Measurements from ENCODE around the gene ZNF879. TPM values are rescaled to one million over a fixed set of nuclear protein-coding genes. Genes with fewer than 3 reads are reported as not detected.

The ZNF879 gene
- total and polyA plus RNA-seq, 2 of the 13 experiments (the other 11 are each of a cell fraction or from before 2014, with no cell fraction given): 0.83 to 2.8 TPM

GRCh38 chr5:178984145-178985072 lies 39.2 kb upstream of the ZNF879 start:
- Histone ChIP-seq H4K20me1 (ENCODE audit: insufficient read depth, low read length) (no peaks in the 10 kb centered on the region), H3K27ac (ENCODE audit: extremely low read length, insufficient read depth, low read length) (no peak overlapping the region), H3K36me3 (replicated peaks in 1 of 2; ENCODE audit: control insufficient read depth in 1 of 2, insufficient read depth in 2 of 2, low read length in 2 of 2) (no peaks in the 10 kb centered on the region), H2AFZ (ENCODE audit: low read length) (no peak overlapping the region), H3K9me3 (ENCODE audit: low read length) (peaks cover 65% of the 10 kb centered on the region), H3K4me2 (ENCODE audit: low read depth, low read length) (no peak overlapping the region), H3K79me2 (ENCODE audit: insufficient read depth, low read length) (no peaks in the 10 kb centered on the region), H3K27me3 (ENCODE audit: control insufficient read depth in 1 of 2, insufficient read depth in 2 of 2, low read length in 2 of 2) (no peaks in the 10 kb centered on the region), H3K9ac (ENCODE audit: insufficient read depth, low read depth, low read length) (no peak overlapping the region), H3K4me1 (ENCODE audit: insufficient read depth, low read length) (no peaks in the 10 kb centered on the region), H3K4me3 (replicated peaks in 1 of 3; ENCODE audit: insufficient read depth in 1 of 3, low read depth in 2 of 3, low read length in 3 of 3) (no peak overlapping the region)
- POLR2A ChIA-PET: no interaction called here
- BruUV-seq (replicated peaks): no TSS peak
- no peak for FAIRE-seq
- TF ChIP-seq PBX2 (CRISPR knock-in tag; IDR thresholded peaks at IDR 0.05) (no peak), TEAD2 (CRISPR knock-in tag; IDR thresholded peaks at IDR 0.05) (no peak), ZNF24 (IDR thresholded peaks at IDR 0.05) (no peak), ZNF205 (CRISPR knock-in tag; IDR thresholded peaks at IDR 0.05) (no peak), ZNF737 (CRISPR knock-in tag; IDR thresholded peaks at IDR 0.05; ENCODE audit: borderline replicate concordance) (no peak), ZNF589 (CRISPR knock-in tag; conservative IDR thresholded peaks at IDR 0.05) (no peak), ZNF7 (CRISPR knock-in tag; IDR thresholded peaks at IDR 0.05) (no peak), ZNF577 (CRISPR knock-in tag; IDR thresholded peaks at IDR 0.05; ENCODE audit: borderline replicate concordance, low read depth) (no peak)
- TF ChIP-seq, protein P1, sequence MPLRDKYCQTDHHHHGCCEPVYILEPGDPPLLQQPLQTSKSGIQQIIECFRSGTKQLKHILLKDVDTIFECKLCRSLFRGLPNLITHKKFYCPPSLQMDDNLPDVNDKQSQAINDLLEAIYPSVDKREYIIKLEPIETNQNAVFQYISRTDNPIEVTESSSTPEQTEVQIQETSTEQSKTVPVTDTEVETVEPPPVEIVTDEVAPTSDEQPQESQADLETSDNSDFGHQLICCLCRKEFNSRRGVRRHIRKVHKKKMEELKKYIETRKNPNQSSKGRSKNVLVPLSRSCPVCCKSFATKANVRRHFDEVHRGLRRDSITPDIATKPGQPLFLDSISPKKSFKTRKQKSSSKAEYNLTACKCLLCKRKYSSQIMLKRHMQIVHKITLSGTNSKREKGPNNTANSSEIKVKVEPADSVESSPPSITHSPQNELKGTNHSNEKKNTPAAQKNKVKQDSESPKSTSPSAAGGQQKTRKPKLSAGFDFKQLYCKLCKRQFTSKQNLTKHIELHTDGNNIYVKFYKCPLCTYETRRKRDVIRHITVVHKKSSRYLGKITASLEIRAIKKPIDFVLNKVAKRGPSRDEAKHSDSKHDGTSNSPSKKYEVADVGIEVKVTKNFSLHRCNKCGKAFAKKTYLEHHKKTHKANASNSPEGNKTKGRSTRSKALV (CRISPR knock-in tag; IDR thresholded peaks at IDR 0.05): no peak
- TF ChIP-seq, protein P2, sequence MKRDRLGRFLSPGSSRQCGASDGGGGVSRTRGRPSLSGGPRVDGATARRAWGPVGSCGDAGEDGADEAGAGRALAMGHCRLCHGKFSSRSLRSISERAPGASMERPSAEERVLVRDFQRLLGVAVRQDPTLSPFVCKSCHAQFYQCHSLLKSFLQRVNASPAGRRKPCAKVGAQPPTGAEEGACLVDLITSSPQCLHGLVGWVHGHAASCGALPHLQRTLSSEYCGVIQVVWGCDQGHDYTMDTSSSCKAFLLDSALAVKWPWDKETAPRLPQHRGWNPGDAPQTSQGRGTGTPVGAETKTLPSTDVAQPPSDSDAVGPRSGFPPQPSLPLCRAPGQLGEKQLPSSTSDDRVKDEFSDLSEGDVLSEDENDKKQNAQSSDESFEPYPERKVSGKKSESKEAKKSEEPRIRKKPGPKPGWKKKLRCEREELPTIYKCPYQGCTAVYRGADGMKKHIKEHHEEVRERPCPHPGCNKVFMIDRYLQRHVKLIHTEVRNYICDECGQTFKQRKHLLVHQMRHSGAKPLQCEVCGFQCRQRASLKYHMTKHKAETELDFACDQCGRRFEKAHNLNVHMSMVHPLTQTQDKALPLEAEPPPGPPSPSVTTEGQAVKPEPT (CRISPR knock-in tag; IDR thresholded peaks at IDR 0.05; ENCODE audit: low read depth): no peak
- DNase-seq (ENCODE audit: low spot score): no peak
- CTCF ChIA-PET (ENCODE audit: low intra/inter-chr PET ratio, low total read pairs): no interaction called here
- no peak for ATAC-seq
- in situ Hi-C loops (cut with HindIII; ENCODE audit: extremely low pct_ligation_motif_present, low pct_unique_long_range_greater_than_20kb): no loop called here
- intact Hi-C loops (cut with micrococcal nuclease; ENCODE audit: unreplicated experiment): no loop called here
- 42% methylated on average over 23 of the region's 37 CpGs for WGBS (ENCODE audit: low lambda C conversion rate)
